Stimulated activated CD8-positive, alpha-beta memory T cell treated with anti-CD3 and anti-CD28 coated beads, Interleukin-4, amount 100 ng/mL, for 1 hour (primary cell): ENCODE measurements around the gene TUBGCP3.

Experiments used
- DNase-seq, 2 donors: peaks; one replicate each; pipeline ENCODE4 v3.0.0-alpha.2; 2020; ENCODE audit warnings: low read depth in 2 of 2, low spot score in 1 of 2

TUBGCP3 gene

DNA sequence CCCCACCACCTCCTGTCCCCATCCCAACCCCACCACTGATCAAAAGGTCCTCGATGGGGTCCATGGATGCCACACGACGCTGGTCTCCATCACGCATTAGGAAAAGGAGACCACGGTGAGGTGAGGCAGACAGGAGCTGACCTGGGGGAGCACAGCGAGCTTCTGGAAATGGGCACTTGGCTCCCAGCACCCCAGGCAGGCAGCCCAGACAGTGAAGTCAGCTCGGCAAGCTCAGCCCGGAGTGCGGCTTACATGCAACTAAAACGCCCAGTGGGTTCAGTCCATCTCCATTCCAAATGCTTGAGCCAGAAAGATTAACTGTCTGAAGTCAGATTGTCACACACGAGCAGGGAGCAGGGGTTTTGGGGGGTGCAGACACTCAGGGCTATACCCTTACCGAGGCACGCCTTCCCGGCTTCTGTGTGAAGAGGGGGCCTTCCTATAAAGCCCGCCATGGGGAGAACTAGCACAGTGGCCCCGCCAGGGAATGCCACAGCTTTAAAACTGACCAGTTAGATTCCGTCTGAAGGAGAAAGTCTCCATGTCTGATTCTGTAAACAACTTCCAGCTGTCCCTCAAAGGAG, 132.4 kb downstream of the TUBGCP3 start:
- DNase-seq: no peak

DNA sequence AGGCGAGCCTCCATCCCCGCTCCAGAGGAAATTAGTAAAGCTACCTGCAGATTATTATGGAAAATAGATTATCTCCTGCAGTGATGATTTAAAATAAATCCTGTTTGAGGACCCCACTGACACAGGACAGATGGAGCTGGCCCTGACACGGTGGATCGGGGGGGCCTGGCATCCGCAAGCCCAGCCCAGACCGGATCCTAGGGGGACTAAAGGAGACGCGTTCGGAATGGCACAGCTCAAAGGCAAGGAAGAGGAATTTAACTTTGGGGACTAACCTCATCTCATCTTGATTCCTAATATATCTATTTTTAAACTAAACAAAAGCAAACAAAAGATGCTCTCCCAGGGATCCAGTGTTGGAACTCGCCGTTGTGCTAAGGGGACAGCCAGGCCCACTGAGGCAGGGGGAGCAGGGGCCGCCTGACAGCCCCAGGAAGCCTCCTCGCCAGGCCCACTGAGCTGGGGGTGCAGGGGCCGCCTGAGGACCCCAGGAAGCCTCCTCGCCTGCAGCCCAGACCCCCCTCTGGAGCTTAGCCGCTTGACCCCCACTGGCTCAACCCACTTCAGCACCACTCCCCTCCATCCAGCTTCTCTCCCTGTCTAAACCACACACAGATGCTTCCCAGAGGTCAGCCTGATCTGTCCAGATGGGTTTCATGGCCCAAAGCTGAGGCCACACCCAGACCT, 133.2 kb downstream of the TUBGCP3 start:
- no peak for DNase-seq

DNA sequence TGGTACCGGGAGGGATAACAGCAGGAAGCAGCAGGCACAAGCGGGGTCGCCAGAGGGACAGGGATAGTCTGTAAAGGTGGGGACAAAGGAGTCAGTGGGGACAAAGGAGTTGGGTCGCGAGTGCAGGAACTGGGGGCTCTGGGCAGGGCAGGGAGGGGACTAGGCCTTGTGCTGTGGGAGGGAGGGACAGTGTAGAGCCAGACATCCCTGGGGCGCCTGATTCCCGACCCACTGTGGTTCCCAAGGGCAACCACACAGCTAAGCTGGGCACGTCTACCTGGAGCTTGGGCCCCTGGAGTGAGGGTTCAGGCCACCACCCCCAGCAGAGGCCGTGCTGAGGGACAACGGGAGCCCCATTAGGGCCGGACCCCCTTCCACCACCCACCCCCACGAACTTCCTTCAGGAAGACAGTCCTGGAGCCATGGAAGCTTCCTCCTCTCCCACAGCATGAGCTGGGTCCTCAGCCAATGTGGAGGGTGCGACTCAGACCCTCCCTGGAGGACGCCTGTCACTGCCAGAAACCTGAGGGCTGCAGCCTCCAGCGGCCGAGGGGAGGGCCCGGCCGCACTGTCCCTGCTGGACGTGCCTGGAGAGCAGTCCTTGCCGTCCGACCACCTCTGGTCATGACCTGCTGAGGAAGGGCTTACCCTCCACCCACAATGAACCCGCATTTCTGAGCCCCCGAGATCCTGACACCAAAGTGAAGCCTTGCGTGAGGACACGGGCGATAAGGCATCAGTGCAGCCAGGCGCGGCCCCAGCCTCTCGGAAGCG, 133.9 kb downstream of the TUBGCP3 start:
- no peak for DNase-seq

DNA sequence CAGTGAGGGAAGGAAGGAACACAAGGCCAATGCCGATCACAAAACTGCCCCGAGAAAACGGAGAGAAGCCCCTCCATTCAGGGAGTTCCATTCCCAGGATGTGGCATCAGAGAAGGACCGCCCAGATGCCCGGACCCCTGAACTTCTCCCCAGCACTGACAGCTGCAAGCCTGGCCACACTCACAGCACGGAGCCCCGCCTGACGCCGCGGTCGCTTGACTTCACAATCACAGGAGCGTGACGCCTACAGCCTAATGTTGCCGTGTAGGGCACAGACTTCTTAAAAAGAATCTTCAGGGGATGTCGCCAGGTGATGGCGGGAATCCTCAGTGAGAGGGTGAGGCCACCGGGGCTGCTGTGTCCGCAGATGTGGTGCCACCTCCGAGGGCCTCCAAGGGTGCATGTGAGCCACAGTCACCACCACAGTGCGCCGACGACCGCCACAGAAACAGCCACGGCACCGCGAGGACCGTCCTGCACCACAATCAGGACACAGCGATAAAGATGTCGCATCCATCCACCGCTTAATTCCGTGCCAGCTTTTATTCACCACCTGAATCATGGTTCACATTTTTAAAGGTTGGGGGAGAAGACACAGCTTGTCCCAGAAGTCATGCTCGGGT, 134.6 kb downstream of the TUBGCP3 start:
- DNase-seq: no peak

DNA sequence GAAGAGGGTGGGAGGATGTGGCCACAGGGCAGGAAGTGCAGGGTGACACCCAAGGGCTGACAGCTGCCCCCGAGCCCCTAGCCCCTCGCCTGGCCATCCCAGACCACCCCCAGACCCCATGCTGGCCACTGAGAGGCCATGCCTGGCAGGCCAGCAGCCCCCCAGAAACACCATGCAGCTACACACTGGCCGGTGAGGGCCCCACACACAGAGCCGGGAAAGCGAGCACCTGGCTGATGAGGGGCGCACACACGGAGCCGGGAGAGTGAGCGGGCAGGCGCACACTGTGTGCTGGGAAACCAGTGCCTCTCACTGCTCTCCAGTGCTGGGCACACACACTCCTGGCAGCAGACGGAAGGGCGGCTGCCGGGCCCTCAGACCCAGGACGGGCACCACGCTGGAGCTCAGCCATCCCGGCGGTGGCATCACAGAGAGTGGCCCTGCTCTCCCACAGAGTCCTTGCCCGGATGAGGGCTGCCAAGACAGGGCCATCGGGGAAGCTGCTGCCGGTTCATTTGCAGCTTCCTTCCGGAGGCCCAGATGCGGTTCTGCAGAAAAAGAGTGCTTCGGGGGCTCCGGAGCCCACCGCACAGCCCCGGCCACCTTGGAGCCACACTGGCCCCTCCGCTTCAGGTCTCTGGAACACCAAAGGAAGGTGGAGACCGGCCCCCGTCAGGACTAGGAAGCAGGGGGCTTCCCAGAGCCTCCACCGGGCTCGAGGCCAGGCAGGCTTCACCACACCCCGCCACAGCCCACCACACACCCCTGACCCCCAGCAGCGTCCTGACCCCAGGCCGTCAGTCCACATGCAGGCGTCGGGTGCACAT, 135.4 kb downstream of the TUBGCP3 start:
- DNase-seq: no peak

DNA sequence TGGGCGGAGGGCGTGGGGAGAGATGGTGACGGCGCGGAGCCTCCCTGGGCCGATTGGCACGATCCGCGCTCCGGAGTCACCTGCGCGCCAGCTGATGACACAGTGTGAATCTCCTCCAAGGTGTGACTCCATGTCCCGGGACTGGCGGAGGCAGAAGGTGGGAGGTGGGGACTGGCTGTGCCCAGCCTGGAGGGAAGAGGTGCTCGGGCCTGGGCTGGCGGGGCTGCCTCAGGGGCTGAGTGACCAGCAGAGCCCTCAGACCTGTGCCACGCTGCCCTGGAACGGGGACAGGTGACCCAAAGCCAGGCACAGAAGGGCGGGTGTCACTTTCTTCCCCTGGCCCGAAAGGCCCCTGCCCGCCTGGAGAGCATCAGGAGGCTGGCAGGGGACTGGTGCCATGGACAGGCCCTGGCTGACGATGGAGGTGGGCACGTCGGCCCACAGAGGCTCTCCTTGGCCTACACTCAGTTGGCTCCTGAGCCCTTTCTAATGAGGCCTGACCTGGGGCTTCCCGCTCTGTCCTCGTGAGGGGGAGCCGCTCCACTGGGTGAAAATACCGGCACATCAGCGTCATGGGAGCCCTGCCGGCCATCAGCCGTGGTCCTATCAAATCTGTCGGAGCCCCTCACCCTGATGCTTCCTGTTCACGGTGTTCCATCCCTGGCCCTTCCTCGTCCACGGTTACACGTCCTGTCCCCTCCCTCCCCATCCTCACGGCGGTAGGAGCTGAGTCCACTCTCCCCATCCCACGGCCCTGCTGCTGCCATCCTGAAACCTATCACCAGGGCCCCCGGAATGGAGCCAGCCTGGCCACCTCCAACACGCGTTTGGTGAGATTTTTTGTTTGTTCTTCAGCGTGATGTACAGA, 136.2 kb downstream of the TUBGCP3 start:
- DNase-seq: no peak

DNA sequence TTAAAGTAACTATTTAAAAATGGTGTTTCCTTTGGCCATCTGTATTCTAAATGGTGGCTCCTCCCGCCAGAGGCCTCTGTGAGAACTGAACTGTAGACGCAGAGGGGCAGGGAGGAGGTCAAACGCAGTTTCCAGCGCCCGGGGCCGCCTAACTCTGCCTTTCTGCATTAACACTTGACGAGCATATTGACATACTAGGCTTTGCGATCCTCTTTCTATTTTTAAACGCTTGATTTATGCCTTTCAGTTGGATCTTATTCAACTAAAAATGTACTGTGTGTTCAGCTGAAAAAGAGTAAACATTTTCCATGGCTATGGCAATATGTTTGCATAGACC, 137.1 kb downstream of the TUBGCP3 start:
- no peak for DNase-seq

DNA sequence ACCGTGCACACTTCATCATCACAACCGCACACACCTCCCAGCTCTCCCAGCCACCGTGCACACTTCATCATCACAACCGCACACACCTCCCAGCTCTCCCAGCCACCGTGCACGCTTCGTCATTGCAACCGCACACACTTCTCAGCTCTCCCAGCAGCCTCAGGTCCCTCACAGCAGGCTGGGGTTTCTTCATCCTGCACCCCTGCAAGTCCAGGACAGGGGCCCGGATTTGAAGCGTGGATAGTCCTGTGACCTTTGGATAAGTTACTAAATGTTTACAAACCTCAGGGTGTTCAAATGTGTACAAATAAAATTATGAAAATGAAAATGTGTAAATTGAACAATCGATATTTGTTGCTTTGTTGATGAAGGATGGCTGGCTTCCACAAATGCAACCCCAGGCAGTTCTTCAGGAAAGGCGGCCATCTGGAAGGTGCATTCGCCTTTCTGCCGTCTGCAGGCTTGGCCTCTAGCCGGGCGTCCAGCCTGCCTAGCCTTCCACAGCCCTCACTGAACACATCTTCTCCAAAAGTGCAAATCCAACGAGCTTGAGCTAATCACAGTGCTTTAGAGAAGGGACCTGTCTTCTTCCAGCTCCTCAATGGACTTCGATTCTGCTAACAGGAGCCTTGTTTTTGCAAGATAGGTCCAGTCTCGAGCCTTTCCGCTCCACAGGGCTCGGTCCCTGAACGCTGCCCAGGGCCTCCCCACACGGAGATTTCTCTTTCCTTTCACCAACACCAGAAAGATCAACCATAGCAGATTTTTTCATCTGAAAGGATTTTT, 137.6 kb downstream of the TUBGCP3 start:
- no peak for DNase-seq

DNA sequence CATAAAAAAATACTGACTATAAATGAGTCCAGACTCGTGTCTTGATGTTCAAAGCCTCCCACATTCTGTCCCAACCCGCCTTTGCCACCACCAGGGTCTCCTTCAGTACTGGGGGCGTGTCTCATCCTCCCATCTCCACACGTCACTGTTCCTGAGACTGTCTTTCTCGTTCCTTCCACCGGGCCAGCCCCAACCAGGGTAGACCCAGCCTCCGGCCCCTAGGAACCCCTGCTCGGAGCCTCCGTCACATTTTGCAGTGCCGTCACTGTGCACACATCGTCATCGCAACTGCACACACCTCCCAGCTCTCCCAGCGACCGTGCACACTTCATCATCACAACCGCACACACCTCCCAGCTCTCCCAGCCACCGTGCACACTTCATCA, 138.4 kb downstream of the TUBGCP3 start:
- DNase-seq: no peak

DNA sequence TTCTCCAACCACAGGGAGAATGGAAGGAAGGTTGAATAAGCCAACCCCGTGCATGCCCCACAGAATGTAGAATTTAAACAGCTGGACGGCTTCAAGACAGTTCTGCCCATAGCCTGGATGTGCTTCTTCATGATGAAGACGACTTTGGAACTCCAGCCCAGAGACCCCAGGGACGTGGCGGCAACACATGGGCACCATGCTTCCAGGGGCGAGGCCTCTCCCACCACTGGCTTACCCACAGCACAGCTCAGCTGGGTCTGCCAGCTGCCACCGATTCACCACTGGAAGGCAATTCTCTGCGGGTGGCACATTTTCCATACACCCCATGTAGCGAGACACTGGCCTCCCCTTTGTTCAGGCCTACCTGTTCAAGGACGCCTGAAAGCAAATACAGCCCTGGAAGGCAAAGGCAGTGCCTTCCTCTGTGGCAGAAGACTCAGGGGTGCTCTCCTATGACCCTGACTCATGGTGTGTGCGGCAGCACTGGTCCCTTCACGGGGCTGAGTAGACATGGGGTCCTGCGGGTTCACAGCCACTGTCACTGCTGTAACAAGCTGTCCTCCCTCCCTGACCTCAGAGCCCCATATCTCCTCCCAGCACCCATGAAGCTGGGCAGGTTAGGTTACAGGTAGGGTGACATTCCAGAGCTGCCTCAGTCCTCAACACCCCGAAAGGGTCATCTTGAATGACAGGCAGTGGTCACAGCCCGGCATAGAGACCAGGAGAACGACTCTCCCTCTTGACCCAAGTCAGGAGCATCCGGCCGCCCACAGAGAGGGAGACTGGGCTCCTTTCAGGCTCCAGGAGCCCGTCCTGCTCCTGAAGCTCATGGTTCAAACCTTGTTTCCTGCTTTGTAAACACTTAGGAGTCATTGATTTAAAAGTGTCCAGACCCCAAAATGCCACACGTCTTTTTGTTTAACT, 139.1 kb downstream of the TUBGCP3 start:
- no peak for DNase-seq

DNA sequence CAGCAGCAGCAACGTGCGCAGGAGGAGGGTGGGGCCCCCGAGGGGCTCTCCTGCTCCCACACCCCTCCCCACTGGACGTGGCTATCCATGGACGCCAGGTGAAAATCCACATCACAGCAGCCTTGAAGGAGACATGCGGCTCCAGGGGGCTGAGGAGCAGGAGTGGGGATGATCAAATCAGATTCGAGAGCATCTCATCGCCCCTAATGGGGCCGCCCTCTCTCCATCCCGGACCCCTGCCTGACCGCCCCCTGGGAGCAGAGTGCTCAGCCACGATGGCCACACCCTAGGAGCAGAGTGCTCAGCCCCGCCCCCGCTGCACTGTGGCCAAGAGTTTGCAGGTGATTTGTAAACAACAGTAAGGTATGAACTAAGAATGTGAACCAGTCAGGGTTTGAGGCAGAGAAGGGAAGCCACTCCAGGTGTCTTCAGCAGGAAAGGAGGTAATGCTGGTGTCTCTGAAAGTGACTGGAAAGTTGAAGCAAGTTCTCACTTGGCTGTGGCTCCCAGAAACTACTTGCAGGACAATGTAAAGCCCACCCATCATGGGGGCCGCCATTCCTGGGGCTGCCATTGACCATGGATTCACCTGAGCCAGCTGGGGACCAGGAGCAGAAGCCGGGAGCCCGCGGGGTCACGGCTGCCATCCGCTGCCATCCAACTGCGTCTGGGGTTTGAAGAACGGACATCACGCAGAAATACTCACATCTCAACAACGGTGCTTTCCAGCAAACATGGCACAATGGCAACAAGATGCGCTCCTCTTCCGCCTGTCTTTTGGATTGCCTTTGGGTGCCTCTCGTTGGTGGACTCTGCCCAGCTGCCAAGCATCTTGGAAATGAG, 140.0 kb downstream of the TUBGCP3 start:
- no peak for DNase-seq

DNA sequence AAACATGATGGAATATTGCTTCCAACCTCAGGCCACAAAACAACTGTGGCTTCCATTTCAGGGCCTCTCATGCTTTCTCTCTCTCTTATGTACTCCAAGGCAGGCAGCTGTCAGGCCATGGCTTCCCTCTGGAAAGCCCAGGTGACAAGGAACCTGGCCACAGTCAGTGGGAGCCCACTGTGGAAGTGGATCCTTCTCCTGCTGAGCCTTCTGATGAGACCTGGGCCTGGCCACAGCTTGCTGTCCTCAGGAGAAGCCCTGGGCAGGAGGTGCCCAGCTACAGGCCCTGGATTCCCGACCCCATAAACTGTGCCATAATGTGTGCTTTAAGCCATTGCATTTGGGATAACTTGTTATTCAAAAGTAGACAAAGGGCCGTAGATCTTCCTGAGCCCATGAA, 140.6 kb downstream of the TUBGCP3 start:
- no peak for DNase-seq

DNA sequence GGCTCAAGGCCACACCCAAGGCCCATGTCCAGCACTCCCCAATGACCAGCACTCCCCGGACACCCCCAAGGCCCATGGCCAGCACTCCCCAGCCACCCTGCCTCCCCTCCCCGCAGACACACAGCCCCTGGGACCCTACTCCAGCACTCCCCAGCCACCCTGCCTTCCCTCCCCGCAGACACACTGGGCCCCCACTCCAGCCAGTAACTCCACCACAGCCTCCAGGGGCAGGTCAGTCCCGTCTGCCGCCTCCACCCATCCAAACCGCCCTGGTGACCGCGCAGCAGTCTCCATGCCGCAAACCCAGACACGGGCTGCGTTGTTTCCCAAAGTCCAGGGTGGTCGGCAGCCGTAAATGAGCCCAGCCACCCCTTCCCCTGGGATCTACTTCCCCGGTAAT, 141.1 kb downstream of the TUBGCP3 start:
- no peak for DNase-seq

DNA sequence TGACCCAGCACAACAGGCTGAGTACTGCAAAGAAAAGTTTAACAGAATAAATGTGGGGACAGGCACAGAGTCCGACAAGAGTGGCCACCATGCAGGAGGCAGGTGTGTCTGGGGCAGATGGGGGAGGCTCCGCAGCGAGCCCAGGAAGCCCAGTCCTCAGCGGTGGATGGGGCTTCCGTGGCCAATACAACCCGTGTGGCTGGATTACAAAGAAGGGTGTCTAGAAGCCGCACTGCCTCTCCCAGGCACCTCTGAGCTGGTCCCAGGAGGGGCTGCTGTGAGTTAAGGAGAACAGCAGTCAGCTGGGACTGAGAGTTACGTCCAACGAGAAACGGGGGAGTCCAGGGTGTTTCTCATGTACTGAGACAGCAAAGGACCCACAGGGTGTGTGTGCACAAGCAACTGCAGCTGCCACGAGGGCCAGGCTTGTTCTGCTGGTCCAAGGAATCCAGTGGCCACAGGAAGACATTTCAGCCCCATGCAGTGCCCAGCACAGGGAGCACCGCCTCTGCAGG, 141.5 kb downstream of the TUBGCP3 start:
- DNase-seq: no peak

DNA sequence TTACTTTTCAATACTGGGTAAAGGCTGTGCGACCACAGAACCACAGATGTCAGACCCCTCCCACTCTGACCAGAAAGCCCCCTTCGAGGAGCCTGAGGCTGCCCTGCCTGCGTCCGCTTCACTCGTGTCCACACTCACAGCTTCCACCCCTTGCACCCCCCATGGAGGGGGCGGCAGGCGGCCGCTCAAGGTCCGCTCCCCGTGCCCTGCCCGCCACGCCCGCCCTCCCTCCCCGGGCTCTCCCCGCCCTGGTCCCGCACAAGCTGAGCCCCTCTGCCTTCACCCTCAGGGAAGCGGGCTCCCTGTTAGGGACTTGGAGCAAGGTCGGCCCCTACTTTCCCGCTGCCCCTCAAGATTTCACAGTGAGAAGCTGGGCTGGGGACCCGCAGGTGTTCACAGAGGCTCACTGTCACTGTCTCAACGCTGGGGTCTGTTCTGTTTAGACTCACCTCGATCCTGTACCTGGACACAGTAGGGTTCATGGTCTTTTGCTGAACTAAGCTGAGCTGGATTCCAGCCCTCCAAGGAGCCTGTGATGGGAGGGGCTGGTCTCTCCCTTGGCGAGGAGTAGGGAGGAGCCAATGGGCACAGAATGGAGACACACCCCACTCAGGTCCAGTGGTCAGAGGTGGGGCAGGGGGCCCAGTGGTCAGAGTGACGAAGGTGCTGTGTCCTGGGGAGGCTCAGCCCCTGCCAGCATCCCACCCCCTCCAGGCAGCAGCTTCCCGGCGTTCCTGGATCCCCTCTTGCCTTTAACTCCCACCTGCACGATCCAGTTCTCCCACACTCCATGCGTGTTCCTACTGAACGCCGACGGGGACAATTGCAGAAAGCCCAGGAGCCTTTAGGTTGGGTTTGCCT, 142.3 kb downstream of the TUBGCP3 start:
- no peak for DNase-seq
